Measurements from ENCODE around the gene C20orf202. TPM values are rescaled to one million over a fixed set of nuclear protein-coding genes. Genes with fewer than 3 reads are reported as not detected.
"Not testable (repeated sequence)": the region's sequence is repeated elsewhere in the genome, so short reads cannot be mapped to it uniquely, and the experiment has no call there.

Gene C20orf202
- total RNA-seq, 1 donor from 2014 or later: 0.66 TPM

DNA sequence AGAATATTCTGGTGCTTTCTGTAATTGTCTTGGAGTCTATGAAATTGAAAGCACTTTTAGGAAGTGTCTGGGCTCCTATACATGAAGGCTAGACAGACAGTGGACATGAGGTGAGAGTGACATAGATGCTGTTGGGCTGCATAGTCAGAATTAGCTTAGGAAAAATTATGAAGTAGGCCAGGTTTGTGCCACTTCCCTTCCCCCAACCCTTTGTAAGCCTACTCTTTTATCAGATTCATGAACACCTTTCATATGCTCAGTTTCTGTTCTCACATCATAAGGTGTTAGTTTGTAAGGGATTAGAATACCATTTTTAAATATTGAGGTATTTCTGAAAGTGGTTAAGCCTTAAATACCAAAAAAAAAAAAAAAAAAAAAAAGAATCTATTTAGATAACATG, 44.4 kb downstream of the C20orf202 start:
- DNase-seq (ENCODE audit: low spot score): no peak

DNA sequence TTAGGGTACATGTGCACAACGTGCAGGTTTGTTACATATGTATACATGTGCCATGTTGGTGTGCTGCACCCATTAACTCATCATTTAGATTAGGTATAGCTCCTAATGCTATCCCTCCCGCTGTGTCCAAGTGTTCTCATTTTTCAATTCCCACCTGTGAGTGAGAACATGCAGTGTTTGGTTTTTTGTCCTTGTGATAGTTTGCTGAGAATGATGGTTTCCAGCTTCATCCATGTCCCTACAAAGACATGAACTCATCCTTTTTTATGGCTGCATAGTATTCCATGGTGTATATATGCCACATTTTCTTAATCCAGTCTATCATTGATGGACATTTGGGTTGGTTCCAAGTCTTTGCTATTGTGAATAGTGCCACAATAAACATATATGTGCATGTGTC, 47.0 kb downstream of the C20orf202 start:
- DNase-seq (ENCODE audit: low spot score): not testable (repeated sequence)

DNA sequence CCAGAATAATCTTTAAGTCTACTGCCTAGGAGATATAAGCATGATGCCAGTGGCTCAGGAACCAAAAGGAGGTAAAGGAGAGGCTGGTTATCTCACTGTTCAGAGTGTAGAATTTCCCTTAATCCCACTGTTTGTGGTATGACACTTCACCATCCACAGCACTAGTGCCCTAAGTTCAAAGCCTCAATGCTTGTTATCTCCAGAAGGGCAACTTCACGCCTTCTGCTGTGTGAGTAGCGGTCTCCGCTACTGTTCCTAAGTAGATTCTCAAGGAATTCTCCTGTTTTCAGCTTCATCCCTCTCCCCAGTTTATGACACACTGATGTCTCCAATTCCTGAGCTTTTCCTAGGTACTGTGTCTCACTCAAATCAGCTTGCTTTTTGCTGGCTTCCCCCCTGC, 49.2 kb downstream of the C20orf202 start:
- no peak for DNase-seq (ENCODE audit: low spot score)

DNA sequence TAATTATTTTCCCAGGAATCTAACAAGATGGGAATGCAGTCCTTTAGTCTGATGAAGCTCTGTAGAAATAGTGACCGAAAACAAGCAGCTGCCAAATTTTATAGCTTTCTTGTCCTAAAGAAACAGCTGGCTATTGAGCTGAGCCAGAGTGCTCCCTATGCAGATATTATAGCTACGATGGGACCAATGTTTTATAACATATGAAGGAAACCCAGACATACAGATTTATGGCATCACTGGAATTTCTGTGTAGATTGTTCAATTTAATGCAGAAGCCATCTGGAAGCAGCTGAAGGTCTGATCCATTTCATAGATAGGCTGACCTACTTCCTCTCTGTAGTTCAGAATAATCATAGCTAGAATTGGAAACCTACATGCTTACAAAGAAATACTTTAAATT, 51.0 kb downstream of the C20orf202 start:
- DNase-seq (ENCODE audit: low spot score): no peak

DNA sequence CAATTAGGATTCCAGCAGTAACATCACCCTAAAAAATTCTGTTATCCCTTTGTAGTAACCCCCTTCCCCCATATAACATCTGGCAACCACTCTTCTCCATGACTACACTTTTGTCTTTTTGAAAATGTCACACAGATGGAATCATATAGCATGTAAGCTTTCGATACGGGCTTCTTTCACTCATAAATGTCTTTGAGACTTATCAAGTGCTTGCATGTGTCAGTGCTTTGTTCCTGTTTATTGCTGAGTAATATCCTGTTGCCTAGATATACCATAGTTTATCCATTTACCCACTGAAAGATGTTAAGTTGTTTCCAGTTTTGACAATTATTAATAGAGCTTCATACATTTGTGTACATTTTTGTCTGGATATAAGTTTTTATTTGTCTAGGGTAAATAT, 52.4 kb downstream of the C20orf202 start:
- no peak for DNase-seq (ENCODE audit: low spot score)

Other genes with a start within 250 kb of the C20orf202 start
- gene RSPO4, start 201.1 kb upstream of the C20orf202 start, total RNA-seq: 0.26 TPM
- 138 TPM for gene PSMF1, start 84.9 kb upstream of the C20orf202 start, total RNA-seq
- gene TMEM74B, start 18.5 kb upstream of the C20orf202 start, total RNA-seq: 2.0 TPM
- gene RAD21L1, start 22.6 kb downstream of the C20orf202 start, total RNA-seq: not detected
- gene SNPH, start 62.8 kb downstream of the C20orf202 start, total RNA-seq: 15.1 TPM
- gene SDCBP2, start 125.7 kb downstream of the C20orf202 start, total RNA-seq: 176 TPM
- 177 TPM for gene FKBP1A, start 189.6 kb downstream of the C20orf202 start, total RNA-seq

Measured in mucosa of gallbladder (tissue), 1 donor.